HG02571 (cell line): Measurements from ENCODE around the gene ATAD2B.

Experiments used
- ATAC-seq: cut with Tn5 transposase; IDR thresholded peaks from one replicate; pipeline ENCODE4 v1.9.1; 2021; ENCODE audit warnings: mild to moderate bottlenecking, moderate library complexity; ENCODE audit not compliant: unreplicated experiment

The ATAD2B gene

DNA sequence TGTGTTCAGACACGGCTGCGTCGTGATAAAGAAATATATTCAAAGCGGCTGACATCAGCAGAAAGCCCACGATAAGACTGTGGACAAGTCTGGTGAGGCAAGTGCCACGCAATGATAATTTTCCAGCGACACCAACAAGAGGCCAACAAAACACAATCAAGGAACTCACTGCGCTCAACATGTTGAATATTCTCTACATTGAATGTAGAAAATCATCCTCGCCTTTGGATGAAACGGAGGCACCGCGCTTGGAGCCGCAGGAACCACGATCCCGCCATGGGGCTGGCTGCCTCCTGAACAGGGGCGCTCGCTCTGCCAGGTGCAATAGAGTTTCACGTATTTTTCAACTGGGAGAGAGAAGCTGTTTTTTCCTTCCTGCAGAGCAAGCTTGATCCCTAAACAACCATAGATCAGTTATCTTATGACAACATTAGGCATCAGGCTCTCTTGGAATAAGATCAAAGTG lies 220.3 kb downstream of the ATAD2B start:
- ATAC-seq = no peak

DNA sequence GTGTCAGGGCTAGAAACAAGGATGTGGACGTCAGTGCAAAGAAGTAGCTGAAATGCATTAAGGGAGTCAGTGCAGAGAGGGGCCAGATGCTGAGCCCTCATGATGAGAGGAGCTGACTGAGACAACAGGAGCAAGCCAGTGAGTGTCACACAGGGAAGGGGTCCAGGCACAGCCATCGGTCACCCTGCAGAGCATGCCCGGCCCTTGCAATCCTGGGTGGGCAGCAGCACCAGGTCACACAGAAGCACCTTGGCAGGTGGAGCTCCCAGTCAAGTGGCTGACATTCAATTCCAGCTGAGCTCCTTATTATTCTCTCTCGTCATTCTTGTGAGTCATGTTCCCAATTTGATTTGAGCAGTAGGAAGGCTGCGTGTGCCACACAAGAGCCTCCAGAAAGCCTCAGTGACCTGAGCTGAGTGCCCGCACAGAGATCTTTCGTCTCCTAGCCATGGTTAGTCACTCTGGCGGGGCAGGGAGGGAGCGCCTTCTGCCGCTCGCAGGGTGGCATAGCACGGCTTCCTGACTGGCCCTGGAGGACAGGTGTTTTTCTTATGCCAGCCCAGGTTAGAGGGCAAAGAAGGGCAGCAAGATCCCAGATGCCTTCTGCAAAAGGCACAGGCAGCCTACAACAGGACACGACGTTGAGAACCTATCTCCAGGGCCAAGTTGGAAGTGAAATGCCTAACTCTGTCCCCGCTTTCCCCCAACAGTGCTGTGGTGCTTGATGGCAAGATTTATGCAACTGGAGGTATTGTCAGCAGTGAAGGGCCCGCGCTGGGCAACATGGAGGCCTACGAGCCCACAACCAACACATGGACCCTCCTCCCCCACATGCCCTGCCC lies 220.9 kb downstream of the ATAD2B start:
- ATAC-seq = no peak

DNA sequence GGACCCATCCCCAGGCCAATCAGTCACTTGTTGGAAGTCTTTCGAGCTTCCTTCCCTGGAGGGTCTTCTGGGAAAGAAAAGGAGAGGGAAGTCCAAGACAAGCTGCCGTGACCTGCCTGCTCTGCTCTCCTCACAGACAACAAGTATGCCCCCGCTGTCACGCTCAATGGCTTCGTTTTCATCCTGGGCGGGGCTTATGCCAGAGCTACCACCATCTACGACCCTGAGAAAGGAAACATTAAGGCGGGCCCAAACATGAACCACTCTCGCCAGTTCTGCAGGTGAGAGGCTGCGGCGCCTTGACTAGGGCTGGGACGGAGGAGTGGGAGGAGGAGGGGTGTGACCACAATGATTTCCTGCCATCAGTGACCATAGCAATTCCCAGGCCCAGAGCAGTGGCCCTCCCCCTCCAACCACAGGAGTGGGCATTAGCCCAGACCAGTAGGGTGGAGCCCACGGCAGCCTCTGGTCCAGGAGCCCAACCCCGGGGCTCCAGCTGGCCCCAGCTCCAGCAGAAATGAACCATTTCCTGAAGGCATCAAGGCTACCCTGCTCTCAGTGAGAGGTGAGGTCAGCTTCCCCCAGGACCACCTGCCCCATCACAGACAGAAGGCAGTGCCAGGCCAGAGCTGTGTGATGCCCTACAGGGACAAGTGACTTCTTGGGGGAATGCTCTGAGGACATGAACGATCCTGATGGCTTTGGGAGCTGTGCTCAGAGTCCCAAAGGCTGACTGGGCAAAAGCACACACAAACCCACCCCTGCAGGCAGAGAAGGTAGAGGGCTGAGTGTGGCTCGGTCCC lies 223.1 kb downstream of the ATAD2B start:
- ATAC-seq = no peak

DNA sequence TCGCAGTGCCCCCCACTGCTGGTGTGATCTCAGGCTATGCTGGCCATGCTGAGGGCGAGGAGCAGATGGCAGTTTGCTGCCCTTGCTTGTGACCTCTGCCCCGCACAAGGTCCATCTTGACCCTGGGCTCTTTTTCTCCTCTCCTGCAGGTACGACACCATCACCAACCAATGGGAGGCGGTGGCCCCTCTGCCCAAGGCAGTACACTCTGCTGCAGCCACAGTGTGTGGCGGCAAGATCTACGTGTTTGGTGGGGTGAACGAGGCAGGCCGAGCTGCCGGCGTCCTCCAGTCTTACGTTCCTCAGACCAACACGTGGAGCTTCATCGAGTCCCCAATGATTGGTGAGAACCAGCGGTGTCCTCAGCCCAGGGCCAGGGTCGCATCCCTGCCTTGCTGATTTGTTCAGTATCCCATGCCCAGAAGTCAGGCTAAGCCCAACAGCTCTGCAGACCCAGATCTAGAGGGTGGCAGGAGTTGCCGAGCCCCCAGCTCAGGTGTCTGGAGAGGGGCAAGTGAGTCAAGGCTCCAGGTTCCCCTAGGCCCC lies 223.8 kb downstream of the ATAD2B start:
- ATAC-seq = no peak

DNA sequence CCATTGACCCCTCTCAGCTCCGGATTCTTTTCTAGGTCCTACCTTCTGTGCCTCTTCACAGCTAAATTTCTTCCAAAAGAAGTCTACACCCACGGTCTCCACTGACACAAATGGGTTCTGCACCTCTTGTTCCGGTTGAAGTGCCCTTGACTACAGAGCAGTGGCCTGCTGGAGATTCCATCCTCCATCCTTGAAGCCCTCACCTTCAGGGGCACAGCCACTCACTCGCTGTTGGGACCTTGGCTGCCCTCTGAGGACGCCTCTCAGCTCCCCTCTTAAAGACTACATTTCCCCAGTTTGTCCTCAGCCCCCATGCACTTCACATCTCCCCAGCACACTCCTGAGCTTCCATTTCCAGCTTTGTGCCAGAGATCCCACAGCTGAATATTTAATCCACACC lies 226.3 kb downstream of the ATAD2B start:
- ATAC-seq = no peak

DNA sequence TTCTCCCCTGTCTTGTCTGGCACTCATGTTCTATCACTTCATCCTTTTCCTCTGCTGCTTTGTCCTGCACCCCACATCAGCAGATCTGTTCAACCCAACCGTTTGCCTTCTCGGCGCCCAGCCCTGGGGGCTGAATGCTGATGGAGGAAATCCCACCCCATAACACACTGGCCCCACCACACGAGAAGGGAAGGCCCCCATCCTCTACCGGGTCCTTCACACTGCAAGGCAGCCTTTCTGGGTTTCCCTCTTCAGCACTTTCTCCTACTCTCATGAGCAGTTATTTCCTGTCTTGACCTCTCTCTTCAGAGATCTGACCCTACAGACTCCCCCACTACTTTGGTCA lies 227.4 kb downstream of the ATAD2B start:
- ATAC-seq = no peak

DNA sequence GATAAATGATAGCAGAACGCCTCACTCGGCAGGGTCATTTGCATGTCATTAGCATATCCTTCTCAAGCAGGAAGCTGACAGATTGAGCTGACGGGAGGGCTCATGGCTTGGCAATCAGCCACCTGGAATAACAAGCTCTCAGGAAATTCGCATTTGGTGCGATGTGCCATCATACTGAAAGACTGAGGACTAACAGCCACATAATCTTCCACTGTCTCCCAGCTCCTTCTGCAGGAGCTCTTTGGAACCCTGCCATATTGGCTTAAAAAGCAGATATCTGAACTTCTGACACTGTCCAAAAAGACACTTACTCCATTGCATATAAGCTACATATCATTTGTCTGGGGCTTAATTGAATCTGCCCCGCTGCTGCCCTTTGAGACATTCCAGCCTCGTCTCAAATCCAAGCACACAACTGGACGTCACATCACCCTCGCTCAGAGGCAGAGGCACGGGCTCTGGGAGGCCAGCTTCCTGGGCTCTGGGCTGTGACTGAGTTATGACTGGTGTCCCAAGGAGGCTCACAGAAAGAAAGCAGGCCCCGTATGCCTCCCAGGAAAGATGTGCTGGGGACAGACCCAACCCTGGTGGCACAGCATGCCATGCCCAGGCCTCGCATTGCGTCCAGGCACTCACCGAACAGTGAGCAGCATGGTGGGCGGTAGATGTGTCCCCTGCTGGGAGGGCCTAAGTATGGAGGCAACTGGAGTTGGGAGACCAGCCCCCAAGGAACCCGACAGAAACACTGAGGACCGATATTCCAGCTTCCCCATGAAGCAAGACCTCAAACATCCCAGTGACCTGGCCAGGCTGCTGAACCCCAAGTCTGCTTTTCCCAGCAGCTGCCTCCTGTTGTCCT lies 228.0 kb downstream of the ATAD2B start:
- ATAC-seq = no peak
